PFSK-1 (cell line): Measurements from ENCODE around the gene TEX11.

ENCODE experiments used
- FOXP2 ChIP-seq: optimal IDR thresholded peaks from 2 replicates; pipeline ENCODE3; 2011; ENCODE audit warnings: borderline replicate concordance, control low read depth, inconsistent platforms; ENCODE audit not compliant: insufficient read depth; ENCODE audit errors: extremely low read length, extremely low read depth
- POLR2AphosphoS5 ChIP-seq: IDR thresholded peaks from 2 replicates; pipeline ENCODE4 v1.6.1; 2012; ENCODE audit warnings: low read depth, mild to moderate bottlenecking, control low read depth, low read length, moderate library complexity
- SIN3A ChIP-seq: IDR thresholded peaks from 2 replicates; pipeline ENCODE4 v1.6.1; 2012; ENCODE audit warnings: mild to moderate bottlenecking, low read length, moderate library complexity, borderline replicate concordance; ENCODE audit not compliant: insufficient read depth
- TAF1 ChIP-seq: IDR thresholded peaks from 2 replicates; pipeline ENCODE4 v1.6.1; 2012; ENCODE audit warnings: low read length, control low read depth, borderline replicate concordance; ENCODE audit not compliant: insufficient read depth
- TF ChIP-seq, protein P1 (sequence below), 2 experiments: IDR thresholded peaks; 2 replicates each; pipeline versions ENCODE4 v1.6.1 to v1.8.0; 2011 to 2012; ENCODE audit warnings: low read depth in 2 of 2, low read length in 2 of 2, control low read depth in 1 of 2, inconsistent platforms in 1 of 2, mild to moderate bottlenecking in 1 of 2, moderate library complexity in 1 of 2; ENCODE audit not compliant: insufficient read depth in 1 of 2

The TEX11 gene

DNA sequence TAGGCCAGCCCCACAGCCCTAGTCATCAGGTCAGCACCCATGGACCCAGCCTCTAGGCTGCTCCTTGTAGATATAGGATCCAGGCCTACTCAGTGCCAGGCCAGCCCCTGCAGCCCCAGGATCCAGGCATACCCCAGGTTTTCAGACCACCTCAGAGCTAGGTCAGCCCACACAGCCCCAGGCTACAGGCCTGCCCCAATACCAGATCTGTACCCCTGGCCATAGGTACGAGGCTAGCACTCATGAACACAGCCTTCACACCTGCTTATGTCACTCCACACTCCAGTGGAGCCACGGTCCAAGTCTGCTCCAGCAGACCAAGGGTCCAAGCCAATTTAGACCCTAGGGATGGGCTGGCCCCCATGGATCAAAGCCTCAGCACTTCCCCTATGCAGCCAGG lies 272.8 kb downstream of the TEX11 start:
- no peak for TF ChIP-seq TAF1

DNA sequence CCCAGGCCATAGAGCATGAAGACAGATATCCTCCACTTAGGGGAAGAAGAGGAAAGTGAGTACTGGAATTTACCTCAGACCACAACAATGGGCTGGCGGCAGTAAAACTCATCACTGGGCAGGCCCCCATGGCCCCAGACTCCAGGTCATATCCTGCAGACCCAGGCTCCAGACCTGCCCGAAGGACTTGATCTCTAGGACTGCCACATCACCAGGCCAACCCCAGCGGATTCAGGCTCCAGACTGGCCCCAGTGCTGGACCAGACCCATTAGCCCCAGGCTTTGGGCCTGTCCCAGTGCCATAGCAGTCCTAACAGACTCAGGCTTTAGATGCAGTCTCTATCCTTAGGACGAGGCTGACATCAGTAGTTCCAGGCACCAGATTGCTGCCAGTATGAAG lies 273.3 kb downstream of the TEX11 start:
- TF ChIP-seq SIN3A (no peak), TAF1 (no peak), POLR2AphosphoS5 (no peak), FOXP2 (no peak)
- TF ChIP-seq, protein P1, sequence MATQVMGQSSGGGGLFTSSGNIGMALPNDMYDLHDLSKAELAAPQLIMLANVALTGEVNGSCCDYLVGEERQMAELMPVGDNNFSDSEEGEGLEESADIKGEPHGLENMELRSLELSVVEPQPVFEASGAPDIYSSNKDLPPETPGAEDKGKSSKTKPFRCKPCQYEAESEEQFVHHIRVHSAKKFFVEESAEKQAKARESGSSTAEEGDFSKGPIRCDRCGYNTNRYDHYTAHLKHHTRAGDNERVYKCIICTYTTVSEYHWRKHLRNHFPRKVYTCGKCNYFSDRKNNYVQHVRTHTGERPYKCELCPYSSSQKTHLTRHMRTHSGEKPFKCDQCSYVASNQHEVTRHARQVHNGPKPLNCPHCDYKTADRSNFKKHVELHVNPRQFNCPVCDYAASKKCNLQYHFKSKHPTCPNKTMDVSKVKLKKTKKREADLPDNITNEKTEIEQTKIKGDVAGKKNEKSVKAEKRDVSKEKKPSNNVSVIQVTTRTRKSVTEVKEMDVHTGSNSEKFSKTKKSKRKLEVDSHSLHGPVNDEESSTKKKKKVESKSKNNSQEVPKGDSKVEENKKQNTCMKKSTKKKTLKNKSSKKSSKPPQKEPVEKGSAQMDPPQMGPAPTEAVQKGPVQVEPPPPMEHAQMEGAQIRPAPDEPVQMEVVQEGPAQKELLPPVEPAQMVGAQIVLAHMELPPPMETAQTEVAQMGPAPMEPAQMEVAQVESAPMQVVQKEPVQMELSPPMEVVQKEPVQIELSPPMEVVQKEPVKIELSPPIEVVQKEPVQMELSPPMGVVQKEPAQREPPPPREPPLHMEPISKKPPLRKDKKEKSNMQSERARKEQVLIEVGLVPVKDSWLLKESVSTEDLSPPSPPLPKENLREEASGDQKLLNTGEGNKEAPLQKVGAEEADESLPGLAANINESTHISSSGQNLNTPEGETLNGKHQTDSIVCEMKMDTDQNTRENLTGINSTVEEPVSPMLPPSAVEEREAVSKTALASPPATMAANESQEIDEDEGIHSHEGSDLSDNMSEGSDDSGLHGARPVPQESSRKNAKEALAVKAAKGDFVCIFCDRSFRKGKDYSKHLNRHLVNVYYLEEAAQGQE (IDR thresholded peaks at IDR 0.05; ENCODE audit: insufficient read depth in 1 of 2, low read depth in 2 of 2, low read length in 2 of 2), result no peak

DNA sequence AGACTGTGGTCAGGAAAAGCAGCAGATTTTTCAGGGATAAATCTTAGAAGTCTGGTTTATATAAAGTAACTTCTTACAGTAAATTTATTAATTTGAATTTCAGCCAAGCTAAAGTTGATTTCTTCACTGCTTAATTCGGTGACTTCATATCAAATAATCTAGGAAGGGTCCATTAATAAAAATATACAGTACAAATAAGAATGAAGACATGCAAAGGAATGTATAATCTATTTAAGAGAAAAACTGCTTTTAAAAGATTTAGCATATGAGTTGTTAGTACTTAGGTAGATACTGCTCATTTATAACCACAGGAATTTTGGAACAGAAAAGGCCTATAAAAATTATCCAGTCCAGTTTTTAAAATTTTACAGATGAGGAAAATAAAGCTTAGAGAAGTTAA lies 286.8 kb downstream of the TEX11 start:
- TF ChIP-seq, protein P1 (IDR thresholded peaks at IDR 0.05; ENCODE audit: insufficient read depth in 1 of 2, low read depth in 2 of 2, low read length in 2 of 2), result no peak
- no peak for TF ChIP-seq TAF1
- no peak for TF ChIP-seq SIN3A
- no peak for TF ChIP-seq FOXP2
- TF ChIP-seq POLR2AphosphoS5, result no peak

DNA sequence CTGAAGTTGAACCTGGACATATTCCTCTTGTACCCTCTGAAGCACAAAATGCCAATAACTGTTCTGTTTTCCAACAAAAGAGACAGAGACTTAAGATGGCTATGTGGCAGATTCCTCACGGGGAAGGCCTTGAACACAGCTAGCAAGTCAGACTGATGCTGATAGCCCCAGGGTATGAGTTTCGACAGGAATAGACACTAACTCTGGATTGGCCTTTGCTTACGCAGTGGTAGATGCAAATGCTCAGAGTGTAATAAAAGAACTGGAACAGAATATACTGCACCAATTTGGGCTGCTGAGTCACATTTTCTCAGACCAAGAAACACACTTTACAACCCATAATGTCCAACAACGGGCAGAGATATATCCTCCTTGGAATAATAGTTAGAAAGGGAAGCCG lies 290.0 kb downstream of the TEX11 start:
- TF ChIP-seq, protein P1 (IDR thresholded peaks at IDR 0.05; ENCODE audit: insufficient read depth in 1 of 2, low read depth in 2 of 2, low read length in 2 of 2), result no peak
- no peak for TF ChIP-seq SIN3A

DNA sequence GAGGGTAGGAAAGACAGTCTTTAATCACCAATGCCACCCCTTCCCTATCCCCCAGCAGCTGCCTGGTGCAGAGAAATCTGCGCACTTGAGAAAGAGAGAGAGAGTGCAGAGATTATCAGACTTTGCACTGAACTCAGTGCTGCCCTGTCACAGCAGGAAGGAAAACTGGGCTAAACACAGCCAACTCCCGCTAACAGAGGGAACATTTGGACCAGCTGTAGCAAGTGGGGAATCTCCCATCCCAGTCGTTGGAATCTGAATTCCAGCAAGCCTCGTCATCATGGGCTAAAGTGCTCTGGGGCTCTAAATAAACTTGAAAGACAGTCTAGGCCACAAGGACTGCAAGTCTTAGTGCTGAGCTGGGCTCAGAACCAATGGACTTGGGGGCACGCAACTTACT lies 295.2 kb downstream of the TEX11 start:
- TF ChIP-seq, protein P1 (IDR thresholded peaks at IDR 0.05; ENCODE audit: insufficient read depth in 1 of 2, low read depth in 2 of 2, low read length in 2 of 2), result no peak
- no peak for TF ChIP-seq TAF1
- no peak for TF ChIP-seq POLR2AphosphoS5
- TF ChIP-seq FOXP2, result no peak
- TF ChIP-seq SIN3A, result no peak
